IMR-90 (cell line): ENCODE results near the gene NT5C. TPM values are rescaled to one million over a fixed set of nuclear protein-coding genes. Genes with fewer than 3 reads are reported as not detected.

Experiments
- ATAC-seq: fragments of 200-7000 bp; cut with Tn5 transposase; 2 replicates; pipeline ENCODE4 v1.9.1; 2020; ENCODE audit warnings: low read depth, mild to moderate bottlenecking, moderate library complexity
- BruUV-seq: library from RNA; stranded (reverse); fragments of 400-500 nt; replicated peaks from 2 replicates; lab custom pipeline; 2021; lab: Mats Ljungman, UMichigan
- CTCF ChIA-PET: fragments of 300-600 bp; formaldehyde crosslinking; extraction: SDS; loops from one replicate; lab custom pipeline; 2021; ENCODE audit warnings: antibody characterized with exemption; lab: Yijun Ruan, JAX
- POLR2A ChIA-PET: fragments of 300-600 bp; sonication (Branson Sonifier 250); formaldehyde crosslinking; loops from one replicate; lab custom pipeline; 2022; ENCODE audit warnings: antibody characterized with exemption; ENCODE audit not compliant: unreplicated experiment; lab: Charles Lee
- DNase-seq: peaks from one replicate; pipeline ENCODE4 v3.0.0; 2013
- H2AFZ ChIP-seq: replicated peaks from 2 replicates; pipeline ENCODE3; 2013; ENCODE audit warnings: low read length, mild to moderate bottlenecking; ENCODE audit not compliant: poor library complexity
- H2AK5ac ChIP-seq: 2 replicates; pipeline ENCODE4 v1.6.1; 2013; ENCODE audit warnings: low read depth, low read length, inconsistent platforms
- H2AK9ac ChIP-seq: replicated peaks from 2 replicates; pipeline ENCODE3; 2013; ENCODE audit warnings: mild to moderate bottlenecking, low read depth, low read length, moderate library complexity; ENCODE audit not compliant: poor library complexity
- H2BK120ac ChIP-seq: 2 replicates; pipeline ENCODE4 v1.6.1; 2013; ENCODE audit warnings: low read depth, low read length, inconsistent platforms
- H2BK15ac ChIP-seq: 3 replicates; pipeline ENCODE4 v1.6.1; 2013; ENCODE audit warnings: low read depth, low read length, inconsistent platforms
- H2BK20ac ChIP-seq: 2 replicates; pipeline ENCODE4 v1.6.1; 2013; ENCODE audit warnings: low read depth, mild to moderate bottlenecking, inconsistent platforms, low read length, moderate library complexity
- H2BK5ac ChIP-seq: 2 replicates; pipeline ENCODE4 v1.6.1; 2013; ENCODE audit warnings: mild to moderate bottlenecking, low read depth, low read length, inconsistent platforms; ENCODE audit not compliant: poor library complexity, severe bottlenecking
- H3K14ac ChIP-seq: replicated peaks from 2 replicates; pipeline ENCODE4 v1.6.1; 2013; ENCODE audit warnings: low read depth, low read length, inconsistent platforms
- H3K18ac ChIP-seq: 2 replicates; pipeline ENCODE4 v1.6.1; 2013; ENCODE audit warnings: low read depth, low read length, control low read depth
- H3K23ac ChIP-seq: 2 replicates; pipeline ENCODE4 v1.6.1; 2013; ENCODE audit warnings: low read depth, low read length, inconsistent platforms
- H3K27ac ChIP-seq: 2 replicates; pipeline ENCODE4 v1.5.1; 2013; ENCODE audit warnings: mild to moderate bottlenecking, control low read depth, low read length; ENCODE audit not compliant: insufficient read depth
- H3K27me3 ChIP-seq: 2 replicates; pipeline ENCODE4 v1.6.1; 2013; ENCODE audit warnings: low read length; ENCODE audit not compliant: control insufficient read depth, insufficient read depth
- H3K36me3 ChIP-seq: 2 replicates; pipeline ENCODE4 v1.6.1; 2013; ENCODE audit warnings: low read length, mixed read lengths; ENCODE audit not compliant: control insufficient read depth, insufficient read depth
- H3K4ac ChIP-seq: 2 replicates; pipeline ENCODE4 v1.6.1; 2013; ENCODE audit warnings: low read depth, low read length, inconsistent platforms
- H3K4me1 ChIP-seq: 2 replicates; pipeline ENCODE4 v1.6.1; 2013; ENCODE audit warnings: low read length, mixed read lengths; ENCODE audit not compliant: control insufficient read depth, insufficient read depth
- H3K4me2 ChIP-seq: 2 replicates; pipeline ENCODE4 v1.6.1; 2013; ENCODE audit warnings: low read depth, mild to moderate bottlenecking, control low read depth, low read length, moderate library complexity
- H3K4me3 ChIP-seq: 2 replicates; pipeline ENCODE4 v1.5.1; 2013; ENCODE audit warnings: low read depth, mild to moderate bottlenecking, control low read depth, low read length, moderate library complexity; ENCODE audit not compliant: insufficient read depth
- H3K56ac ChIP-seq: 2 replicates; pipeline ENCODE4 v1.6.1; 2013; ENCODE audit warnings: low read length, inconsistent platforms; ENCODE audit not compliant: insufficient read depth; ENCODE audit errors: extremely low read depth
- H3K79me1 ChIP-seq, 2 experiments: 2 replicates each; pipeline ENCODE4 v1.6.1; 2013; ENCODE audit warnings: low read length in 2 of 2, inconsistent platforms in 1 of 2, low read depth in 1 of 2
- H3K9ac ChIP-seq: 2 replicates; pipeline ENCODE4 v1.6.1; 2013; ENCODE audit warnings: low read depth, low read length, control low read depth
- H3K9me1 ChIP-seq: 2 replicates; pipeline ENCODE4 v1.6.1; 2013; ENCODE audit warnings: low read length, inconsistent platforms; ENCODE audit not compliant: insufficient read depth
- H3K9me3 ChIP-seq: 2 replicates; pipeline ENCODE4 v1.6.1; 2013; ENCODE audit warnings: low read length; ENCODE audit not compliant: control insufficient read depth, insufficient read depth
- H4K20me1 ChIP-seq: 2 replicates; pipeline ENCODE4 v1.6.1; 2013; ENCODE audit warnings: low read length, inconsistent platforms; ENCODE audit not compliant: insufficient read depth
- H4K5ac ChIP-seq: 2 replicates; pipeline ENCODE4 v1.6.1; 2013; ENCODE audit warnings: mild to moderate bottlenecking, low read depth, low read length, control low read depth
- H4K8ac ChIP-seq, 2 experiments: 2 replicates each; pipeline ENCODE4 v1.6.1; 2013; ENCODE audit warnings: low read depth in 2 of 2, low read length in 2 of 2, control low read depth in 1 of 2, inconsistent platforms in 1 of 2
- H4K91ac ChIP-seq: 2 replicates; pipeline ENCODE4 v1.6.1; 2013; ENCODE audit warnings: low read depth, low read length, inconsistent platforms; ENCODE audit not compliant: insufficient read depth
- BHLHE40 ChIP-seq: fragments of 150-350 bp; IDR thresholded peaks from 2 replicates; pipeline ENCODE4 v1.6.1; 2016; ENCODE audit warnings: mild to moderate bottlenecking, low read depth, low read length
- CEBPB ChIP-seq: IDR thresholded peaks from 2 replicates; pipeline ENCODE4 v1.6.1; 2012; ENCODE audit warnings: low read depth, low read length, improper control_type of control experiment
- CHD1 ChIP-seq: IDR thresholded peaks from 2 replicates; pipeline ENCODE4 v1.6.1; 2012; ENCODE audit warnings: low read depth, low read length, improper control_type of control experiment
- CTCF ChIP-seq: conservative IDR thresholded peaks from 2 replicates; pipeline ENCODE4 v1.5.1; 2012; ENCODE audit warnings: mild to moderate bottlenecking, low read depth, low read length, improper control_type of control experiment
- ELK1 ChIP-seq: fragments of 150-350 bp; IDR thresholded peaks from 2 replicates; pipeline ENCODE4 v1.6.1; 2016; ENCODE audit warnings: low read depth, mild to moderate bottlenecking, low read length, moderate library complexity, borderline replicate concordance
- FOS ChIP-seq: fragments of 150-350 bp; IDR thresholded peaks from 2 replicates; pipeline ENCODE4 v1.6.1; 2016; ENCODE audit warnings: low read depth, low read length
- MAFK ChIP-seq: IDR thresholded peaks from 2 replicates; pipeline ENCODE4 v1.6.1; 2012; ENCODE audit warnings: low read depth, low read length, improper control_type of control experiment
- MAZ ChIP-seq: IDR thresholded peaks from 2 replicates; pipeline ENCODE4 v1.6.1; 2012; ENCODE audit warnings: low read depth, mild to moderate bottlenecking, low read length, improper control_type of control experiment, moderate library complexity, borderline replicate concordance
- MXI1 ChIP-seq: IDR thresholded peaks from 2 replicates; pipeline ENCODE4 v1.6.1; 2012; ENCODE audit warnings: low read depth, mild to moderate bottlenecking, low read length, moderate library complexity, borderline replicate concordance
- NFE2L2 ChIP-seq: fragments of 150-350 bp; IDR thresholded peaks from 2 replicates; pipeline ENCODE4 v1.6.1; 2016; ENCODE audit warnings: low read depth, mild to moderate bottlenecking, low read length
- POLR2A ChIP-seq: IDR thresholded peaks from 2 replicates; pipeline ENCODE4 v1.6.1; 2012; ENCODE audit warnings: mild to moderate bottlenecking, low read depth, low read length
- RAD21 ChIP-seq: IDR thresholded peaks from 2 replicates; pipeline ENCODE4 v1.6.1; 2012; ENCODE audit warnings: low read length, improper control_type of control experiment
- RCOR1 ChIP-seq: IDR thresholded peaks from 2 replicates; pipeline ENCODE4 v1.6.1; 2012; ENCODE audit warnings: mild to moderate bottlenecking, low read length, improper control_type of control experiment; ENCODE audit not compliant: insufficient replicate concordance
- RFX5 ChIP-seq: IDR thresholded peaks from 2 replicates; pipeline ENCODE4 v1.8.0; 2012; ENCODE audit warnings: low read depth, mild to moderate bottlenecking, low read length, moderate library complexity
- SMC3 ChIP-seq: fragments of 150-350 bp; IDR thresholded peaks from 2 replicates; pipeline ENCODE4 v1.6.1; 2016; ENCODE audit warnings: low read depth, mild to moderate bottlenecking, antibody characterized with exemption, low read length, moderate library complexity
- USF2 ChIP-seq: fragments of 150-350 bp; IDR thresholded peaks from 2 replicates; pipeline ENCODE4 v1.6.1; 2017; ENCODE audit warnings: mild to moderate bottlenecking, antibody characterized with exemption, low read length, low read depth
- WGBS, 2 experiments: methylation state at CpG; one replicate each; pipeline versions ENCODE4 v1.1.5 to v1.1.7; 2013; ENCODE audit warnings: missing lambda C conversion rate in 2 of 2; ENCODE audit not compliant: insufficient read length in 1 of 2; ENCODE audit errors: extremely low coverage in 2 of 2; 5-methylcytosine and 5-hydroxymethylcytosine counted together
- dilution Hi-C: fragments of 300-500 bp; cut with HindIII; formaldehyde crosslinking; loops from one replicate; pipeline ENCODE4 v1.14.3; 2018; ENCODE audit warnings: low sequenced_read_pairs; ENCODE audit not compliant: unreplicated experiment
- in situ Hi-C: fragments of 300-500 bp; cut with MboI; formaldehyde crosslinking; loops from 3 replicates; pipeline ENCODE4 v1.14.3; 2019; ENCODE audit warnings: low sequenced_read_pairs, inconsistent platforms, mixed read lengths
- intact Hi-C: fragments of 100-400 bp; cut with micrococcal nuclease; formaldehyde crosslinking; loops from 2 replicates; pipeline ENCODE4 v1.10.0; 2022
- polyA plus RNA-seq, 3 experiments: library from polyadenylated mRNA; depleted of rRNA; stranded (reverse); fragments of >200 nt; gene quantifications; 2 replicates each; pipeline ENCODE4 v1.2.3, GENCODE V29; 2012; ENCODE audit warnings: low replicate concordance in 1 of 3
- total RNA-seq: library from RNA; depleted of rRNA; stranded (reverse); fragments of >200 nt; gene quantifications from 2 replicates; pipeline ENCODE4 v1.2.3, GENCODE V29; 2012

The NT5C gene
- total and polyA plus RNA-seq, 2 of the 4 experiments (the other 2 are of a cell fraction): 24.0 to 44.6 TPM

GRCh38 chr17:75173526-75173925, 42.0 kb upstream of the NT5C start:
- no peak overlapping the region for H2BK120ac ChIP-seq
- no peak overlapping the region for H2AK5ac ChIP-seq
- no peak overlapping the region for H3K9ac ChIP-seq
- dilution Hi-C loops: no loop called here
- no peak overlapping the region for H3K18ac ChIP-seq
- H3K79me1 ChIP-seq: peaks cover 14 to 58% of the 10 kb centered on the region in 2 experiments
- no peak overlapping the region for H4K91ac ChIP-seq
- no peaks in the 10 kb centered on the region for H3K27me3 ChIP-seq
- H3K56ac ChIP-seq: no peak overlapping the region
- H3K4me2 ChIP-seq: no peak overlapping the region
- TF ChIP-seq MAZ (no peak), NFE2L2 (no peak), RFX5 (no peak), POLR2A (no peak), MXI1 (no peak), ELK1 (no peak), USF2 (no peak), CTCF (no peak), RAD21 (no peak), RCOR1 (no peak), BHLHE40 (no peak), CEBPB (no peak), MAFK (no peak), CHD1 (no peak), SMC3 (no peak), FOS (no peak)
- no peak overlapping the region for H3K23ac ChIP-seq
- H3K27ac ChIP-seq: no peak overlapping the region
- intact Hi-C loops: no loop called here
- H4K5ac ChIP-seq: no peak overlapping the region
- no peak overlapping the region for H3K14ac ChIP-seq
- H2BK15ac ChIP-seq: no peak overlapping the region
- ATAC-seq: no peak
- CTCF ChIA-PET: interaction anchor here (1.1 kb wide), 1 partner anchor 60 kb away, joined by 5 read pairs; no protein-coding TSS in a partner anchor
- no peaks in the 10 kb centered on the region for H3K9me1 ChIP-seq
- no peak for DNase-seq
- no peak overlapping the region for H3K4me3 ChIP-seq
- H2BK20ac ChIP-seq: no peak overlapping the region
- H3K4ac ChIP-seq: no peak overlapping the region
- WGBS, 2 experiments: 100% methylated on average over 2 of the region's 4 CpGs; no CpG with 5 or more reads in 1 of the 2 experiments
- POLR2A ChIA-PET: no interaction called here
- no peak overlapping the region for H2BK5ac ChIP-seq
- H3K9me3 ChIP-seq: no peaks in the 10 kb centered on the region
- H3K36me3 ChIP-seq: peaks cover 62% of the 10 kb centered on the region
- no peak overlapping the region for H4K8ac ChIP-seq
- in situ Hi-C loops: no loop called here
- H2AFZ ChIP-seq: no peak overlapping the region
- no peaks in the 10 kb centered on the region for H3K4me1 ChIP-seq
- no TSS peak for BruUV-seq
- peaks cover 37% of the 10 kb centered on the region for H4K20me1 ChIP-seq
- H2AK9ac ChIP-seq: no peak overlapping the region
